HepG2 (cell line): ENCODE data around the gene CTCF. TPM values are rescaled to one million over a fixed set of nuclear protein-coding genes. Genes with fewer than 3 reads are reported as not detected.
A peak's percentile ranks its signal among the peaks of the same experiment; 100 is the strongest.

ENCODE experiments used
- AGO2 ChIP-seq: fragments of 200-400 bp; formaldehyde crosslinking; optimal IDR thresholded peaks from 2 replicates; pipeline ENCODE3; 2017; ENCODE audit warnings: mild to moderate bottlenecking, low read depth, low read length, moderate library complexity
- CSRNP2 ChIP-seq: sonication (generic); formaldehyde crosslinking; conservative IDR thresholded peaks from 2 replicates; pipeline ENCODE4 v1.8.0; 2022; ENCODE audit warnings: low read depth, missing genetic modification reagents
- GZF1 ChIP-seq: sonication (generic); formaldehyde crosslinking; IDR thresholded peaks from 2 replicates; pipeline ENCODE4 v1.5.1; 2020; ENCODE audit warnings: mild to moderate bottlenecking, missing genetic modification reagents
- HES4 ChIP-seq: sonication (generic); formaldehyde crosslinking; IDR thresholded peaks from 2 replicates; pipeline ENCODE4 v1.9.0; 2021; ENCODE audit warnings: mild to moderate bottlenecking, missing genetic modification reagents, borderline replicate concordance
- MEF2D ChIP-seq: sonication (generic); formaldehyde crosslinking; IDR thresholded peaks from 2 replicates; pipeline ENCODE4 v1.5.1; 2020; ENCODE audit warnings: mild to moderate bottlenecking, missing genetic modification reagents
- POLR2A ChIP-seq, 2 experiments: IDR thresholded peaks; 2 replicates each; pipeline ENCODE4 v1.6.1; 2011; ENCODE audit warnings: low read depth in 2 of 2, low read length in 2 of 2, mild to moderate bottlenecking in 1 of 2, moderate library complexity in 1 of 2; ENCODE audit not compliant: insufficient read depth in 1 of 2
- ZNF30 ChIP-seq: sonication (generic); formaldehyde crosslinking; IDR thresholded peaks from 2 replicates; pipeline ENCODE4 v1.5.0; 2020; ENCODE audit warnings: mild to moderate bottlenecking, missing genetic modification reagents
- ZNF34 ChIP-seq: sonication (generic); formaldehyde crosslinking; IDR thresholded peaks from 2 replicates; pipeline ENCODE4 v1.4.0; 2020; ENCODE audit warnings: mild to moderate bottlenecking, missing genetic modification reagents, borderline replicate concordance
- ZNF430 ChIP-seq: sonication (generic); formaldehyde crosslinking; IDR thresholded peaks from 2 replicates; pipeline ENCODE4 v1.9.0; 2021; ENCODE audit warnings: mild to moderate bottlenecking, missing genetic modification reagents
- ZNF484 ChIP-seq: sonication (generic); formaldehyde crosslinking; IDR thresholded peaks from 2 replicates; pipeline ENCODE4 v1.5.1; 2020; ENCODE audit warnings: mild to moderate bottlenecking, low read depth, missing genetic modification reagents, borderline replicate concordance
- ZNF496 ChIP-seq: sonication (generic); formaldehyde crosslinking; IDR thresholded peaks from 2 replicates; pipeline ENCODE4 v1.8.1; 2023; ENCODE audit warnings: mild to moderate bottlenecking, moderate library complexity, missing genetic modification reagents; ENCODE audit not compliant: insufficient replicate concordance
- ZNF768 ChIP-seq: sonication (generic); formaldehyde crosslinking; IDR thresholded peaks from 2 replicates; pipeline ENCODE4 v1.4.0; 2020; ENCODE audit warnings: missing genetic modification reagents
- ZNF790 ChIP-seq: sonication (generic); formaldehyde crosslinking; IDR thresholded peaks from 2 replicates; pipeline ENCODE4 v1.8.0; 2022; ENCODE audit warnings: missing genetic modification reagents, mild to moderate bottlenecking, borderline replicate concordance
- polyA plus RNA-seq, 8 experiments: library from polyadenylated mRNA; depleted of rRNA in 3 of 8; stranded (reverse) in 7 of 8; unstranded in 1 of 8; fragments of >200 nt; fragmentation: Illumina TruSeq in 4 of 8; extraction: Trizol in 4 of 8; gene quantifications; 2 replicates each; pipeline versions ENCODE4 v1.2.1 to v1.2.3, GENCODE V29; 2011 to 2016; ENCODE audit warnings: low read depth in 4 of 8, missing spikeins in 1 of 8, mixed read lengths in 1 of 8; ENCODE audit not compliant: insufficient read depth in 1 of 8
- total RNA-seq, 5 experiments: library from RNA; depleted of rRNA; stranded (reverse); fragments of >200 nt; fragmentation: Illumina TruSeq; extraction: Trizol; gene quantifications; 2 replicates each; pipeline ENCODE4 v1.2.3, GENCODE V29; 2016; ENCODE audit warnings: low read depth in 1 of 5
- TF ChIP-seq, protein P1 (sequence below): sonication (generic); formaldehyde crosslinking; IDR thresholded peaks from 2 replicates; pipeline ENCODE4 v1.4.0; 2020; ENCODE audit warnings: missing genetic modification reagents

CTCF gene
- total and polyA plus RNA-seq, 2 of the 13 experiments (the other 11 are each of a cell fraction or from before 2014, with no cell fraction given): 19.5 to 37.5 TPM

DNA sequence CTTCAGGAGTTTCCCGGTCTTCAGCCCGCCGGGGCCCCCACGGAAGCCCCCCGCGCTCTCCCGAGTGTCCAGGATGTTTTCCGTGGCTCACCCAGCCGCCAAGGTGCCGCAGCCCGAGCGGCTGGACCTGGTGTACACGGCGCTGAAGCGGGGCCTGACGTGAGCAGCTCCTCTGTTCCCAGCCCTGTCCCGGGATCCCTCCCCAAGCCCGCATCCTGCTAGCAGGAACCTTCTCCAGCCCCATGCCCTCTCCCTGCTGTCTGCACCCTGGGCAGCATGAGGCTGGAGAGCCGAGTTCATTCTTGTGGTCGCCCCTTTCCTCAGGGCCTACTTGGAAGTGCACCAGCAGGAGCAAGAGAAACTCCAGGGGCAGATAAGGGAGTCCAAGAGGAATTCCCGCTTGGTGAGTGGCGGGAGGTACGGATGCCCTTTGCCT is 23.6 kb upstream of the CTCF start (continued):
- TF ChIP-seq, protein P1, sequence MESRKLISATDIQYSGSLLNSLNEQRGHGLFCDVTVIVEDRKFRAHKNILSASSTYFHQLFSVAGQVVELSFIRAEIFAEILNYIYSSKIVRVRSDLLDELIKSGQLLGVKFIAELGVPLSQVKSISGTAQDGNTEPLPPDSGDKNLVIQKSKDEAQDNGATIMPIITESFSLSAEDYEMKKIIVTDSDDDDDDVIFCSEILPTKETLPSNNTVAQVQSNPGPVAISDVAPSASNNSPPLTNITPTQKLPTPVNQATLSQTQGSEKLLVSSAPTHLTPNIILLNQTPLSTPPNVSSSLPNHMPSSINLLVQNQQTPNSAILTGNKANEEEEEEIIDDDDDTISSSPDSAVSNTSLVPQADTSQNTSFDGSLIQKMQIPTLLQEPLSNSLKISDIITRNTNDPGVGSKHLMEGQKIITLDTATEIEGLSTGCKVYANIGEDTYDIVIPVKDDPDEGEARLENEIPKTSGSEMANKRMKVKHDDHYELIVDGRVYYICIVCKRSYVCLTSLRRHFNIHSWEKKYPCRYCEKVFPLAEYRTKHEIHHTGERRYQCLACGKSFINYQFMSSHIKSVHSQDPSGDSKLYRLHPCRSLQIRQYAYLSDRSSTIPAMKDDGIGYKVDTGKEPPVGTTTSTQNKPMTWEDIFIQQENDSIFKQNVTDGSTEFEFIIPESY (CRISPR knock-in tag): peak; percentile 89
- TF ChIP-seq ZNF30 (CRISPR knock-in tag) (no peak), ZNF496 (CRISPR knock-in tag) (no peak), AGO2 (peak; percentile 83), POLR2A (IDR thresholded peaks at IDR 0.05; ENCODE audit: insufficient read depth in 1 of 2, low read depth in 2 of 2, low read length in 2 of 2) (0 out of 4 replicates have a peak, but pooled peaks of 1 of the 2 experiments have one; percentile 16), ZNF34 (CRISPR knock-in tag) (no peak), CSRNP2 (CRISPR knock-in tag) (no peak), MEF2D (no peak), GZF1 (CRISPR knock-in tag) (no peak), ZNF790 (CRISPR knock-in tag) (no peak), ZNF484 (CRISPR knock-in tag) (no peak), ZNF768 (0 out of 2 replicates have a peak, but pooled peaks have one; percentile 6), HES4 (no peak), ZNF430 (CRISPR knock-in tag) (0 out of 2 replicates have a peak, but pooled peaks have one; percentile 28)
